Ovary (tissue), 9 donors: ENCODE data around the gene GALNT8. TPM values are rescaled to one million over a fixed set of nuclear protein-coding genes. Genes with fewer than 3 reads are reported as not detected.

ENCODE experiments used
- DNase-seq, 5 donors: peaks; one replicate each; pipeline ENCODE4 v3.0.0-alpha.2; 2019 to 2020
- H3K27ac ChIP-seq, 2 donors: fragments of 200-600 bp; one replicate each; pipeline versions ENCODE4 v1.5.1 to v1.8.0; 2019 to 2022
- H3K27me3 ChIP-seq: fragments of 200-600 bp; one replicate; pipeline ENCODE4 v1.8.0; 2022
- H3K36me3 ChIP-seq: fragments of 200-600 bp; sonication (generic); one replicate; pipeline ENCODE4 v1.5.1; 2019
- H3K4me1 ChIP-seq: one replicate; pipeline ENCODE4 v1.8.1; 2013; ENCODE audit warnings: mild to moderate bottlenecking, moderate library complexity; ENCODE audit not compliant: insufficient read depth
- H3K4me3 ChIP-seq: fragments of 200-600 bp; sonication (generic); one replicate; pipeline ENCODE4 v1.5.1; 2017
- H3K9me3 ChIP-seq, 2 donors: fragments of 200-600 bp in 1 of 2; sonication (generic) in 1 of 2; one replicate each; pipeline versions ENCODE4 v1.5.1 to v1.8.1; 2013 to 2019; ENCODE audit warnings: mild to moderate bottlenecking in 1 of 2, moderate library complexity in 1 of 2
- CTCF ChIP-seq, 3 donors: fragments of 450-650 bp in 2 of 3; fragments of 200-600 bp in 1 of 3; IDR thresholded peaks; one replicate each; pipeline versions ENCODE4 v1.5.1 to v1.8.0; 2016 to 2022; ENCODE audit warnings: antibody characterized with exemption in 3 of 3, mild to moderate bottlenecking in 1 of 3
- EP300 ChIP-seq: sonication (generic); formaldehyde crosslinking; IDR thresholded peaks from one replicate; pipeline ENCODE4 v1.6.1; 2017; ENCODE audit warnings: antibody characterized with exemption
- POLR2A ChIP-seq: fragments of 450-650 bp; IDR thresholded peaks from one replicate; pipeline ENCODE4 v1.6.1; 2017; ENCODE audit warnings: antibody characterized with exemption, mild to moderate bottlenecking, moderate library complexity
- WGBS, 3 donors: extraction: QIAGEN DNeasy Blood & Tissue Kit in 1 of 3; methylation state at CpG; one replicate each; pipeline versions ENCODE4 v1.1.5 to v1.1.7; 2013 to 2017; 5-methylcytosine and 5-hydroxymethylcytosine counted together
- intact Hi-C, 4 donors: fragments of 100-400 bp; cut with DNase I; formaldehyde crosslinking; loops; one replicate each; pipeline versions ENCODE4 v1.11.0 to v1.15.1; 2022 to 2023
- polyA plus RNA-seq, 2 donors: library from polyadenylated mRNA; stranded (reverse); fragments of 200-250 nt in 1 of 2; fragments of 350-450 nt in 1 of 2; fragmentation: Illumina TruSeq in 1 of 2; extraction: RNeasy Lipid Tissue Mini Kit (QIAGEN cat#74804) in 1 of 2; gene quantifications; one replicate each; pipeline ENCODE4 v1.2.3, GENCODE V29; 2013 to 2014
- total RNA-seq, 7 donors: library from RNA; depleted of rRNA in 2 of 7; stranded (reverse); fragments of >200 nt in 2 of 7; fragmentation: NEBNext Ultra II Directional in 3 of 7; extraction: Animal tissue kit (Norgen Biotek cat#: 25700) in 3 of 7; gene quantifications; one replicate each; pipeline versions ENCODE4 v1.1.0 to v1.2.4, GENCODE V29; 2016 to 2023
- donor health status: DM: no; HTN: no; CAD: no; lungs with moderate emphysema.
- donor health status: DM: no; HTN: no; CAD: no.
- donor health status: Bipolar disorder and iron deficiency.
- donor health status: DM: yes; HTN: yes; CAD: no.
- donor health status: DM: no; HTN: no; CAD: no.
- donor health status: DM: yes; HTN: yes; CAD: no.

The GALNT8 gene
- total and polyA plus RNA-seq, 9 donors: 0.67 to 5.6 (median 1.3) TPM

- no peak for DNase-seq
- intact Hi-C loops: no loop called here
- 45 to 54% (median 45%) methylated on average over 5 of the region's 5 CpGs for WGBS, 3 donors
- H3K27ac ChIP-seq: no peak overlapping the region
- H3K27me3 ChIP-seq: no peaks in the 10 kb centered on the region
- no peaks in the 10 kb centered on the region for H3K4me1 ChIP-seq
- no peaks in the 10 kb centered on the region for H3K9me3 ChIP-seq
- TF ChIP-seq CTCF (IDR thresholded peaks at IDR 0.05) (no peak), POLR2A (no peak), EP300 (no peak)
- no peaks in the 10 kb centered on the region for H3K36me3 ChIP-seq
- no peak overlapping the region for H3K4me3 ChIP-seq
Measured at GRCh38 chr12:4769073-4769472, 48.9 kb downstream of the GALNT8 start.

- 64 to 67% (median 64%) methylated on average over 7 of the region's 7 CpGs for WGBS, 3 donors
- H3K27me3 ChIP-seq: no peaks in the 10 kb centered on the region
- intact Hi-C loops: no loop called here
- H3K27ac ChIP-seq: no peak overlapping the region
- H3K36me3 ChIP-seq: no peaks in the 10 kb centered on the region
- H3K9me3 ChIP-seq: no peaks in the 10 kb centered on the region
- no peak for DNase-seq
- no peak overlapping the region for H3K4me3 ChIP-seq
- H3K4me1 ChIP-seq: no peaks in the 10 kb centered on the region
- no peak for TF ChIP-seq CTCF (IDR thresholded peaks at IDR 0.05)
- no peak for TF ChIP-seq POLR2A
- no peak for TF ChIP-seq EP300
Measured at GRCh38 chr12:4771172-4771959, 51.2 kb downstream of the GALNT8 start.

GRCh38 chr12:4771960-4772566, 51.9 kb downstream of the GALNT8 start:
- H3K27me3 ChIP-seq: no peaks in the 10 kb centered on the region
- intact Hi-C loops: no loop called here
- H3K4me3 ChIP-seq: no peak overlapping the region
- H3K4me1 ChIP-seq: no peaks in the 10 kb centered on the region
- H3K36me3 ChIP-seq: no peaks in the 10 kb centered on the region
- no peaks in the 10 kb centered on the region for H3K9me3 ChIP-seq
- no peak overlapping the region for H3K27ac ChIP-seq
- no peak for DNase-seq
- 63 to 74% (median 68%) methylated on average over 11 of the region's 11 CpGs for WGBS, 3 donors
- TF ChIP-seq CTCF (IDR thresholded peaks at IDR 0.05) (no peak), POLR2A (no peak), EP300 (no peak)

GRCh38 chr12:4775936-4776335, 55.7 kb downstream of the GALNT8 start:
- no peak for TF ChIP-seq POLR2A
- no peak for TF ChIP-seq EP300
- no peak for TF ChIP-seq CTCF (IDR thresholded peaks at IDR 0.05)
- intact Hi-C loops: no loop called here
- H3K36me3 ChIP-seq: no peaks in the 10 kb centered on the region
- H3K27ac ChIP-seq: no peak overlapping the region
- 82 to 83% (median 82%) methylated on average over 4 of the region's 4 CpGs for WGBS, 3 donors
- H3K27me3 ChIP-seq: no peaks in the 10 kb centered on the region
- peaks cover 5% of the 10 kb centered on the region for H3K4me1 ChIP-seq
- H3K9me3 ChIP-seq: no peaks in the 10 kb centered on the region
- DNase-seq: no peak
- H3K4me3 ChIP-seq: no peak overlapping the region
